RKO (cell line): ENCODE data around the gene COLEC11.
"Not testable (repeated sequence)": the region's sequence is repeated elsewhere in the genome, so short reads cannot be mapped to it uniquely, and the experiment has no call there.

Experiments used
- DNase-seq: peaks from one replicate; pipeline ENCODE4 v3.0.0-alpha.2; 2016; ENCODE audit warnings: low spot score

Gene COLEC11

GRCh38 chr2:3606028-3606369 is 11.1 kb downstream of the COLEC11 start:
- no peak for DNase-seq

- DNase-seq: no peak
These were observed 11.7 kb downstream of the COLEC11 start for GRCh38 chr2:3606370-3607201.

- no peak for DNase-seq
These were observed 13.7 kb downstream of the COLEC11 start for GRCh38 chr2:3608373-3609278.

GRCh38 chr2:3609279-3609673 is 14.4 kb downstream of the COLEC11 start:
- DNase-seq: not testable (repeated sequence)

GRCh38 chr2:3610415-3610814 is 15.5 kb downstream of the COLEC11 start:
- no peak for DNase-seq

- DNase-seq: no peak
These were observed 16.1 kb downstream of the COLEC11 start for GRCh38 chr2:3610881-3611505.

- no peak for DNase-seq
These were observed 16.7 kb downstream of the COLEC11 start for GRCh38 chr2:3611589-3611988.

- DNase-seq: no peak
These were observed 18.0 kb downstream of the COLEC11 start for GRCh38 chr2:3612639-3613523.

- DNase-seq: no peak
These were observed 18.6 kb downstream of the COLEC11 start for GRCh38 chr2:3613524-3613905.

- DNase-seq: not testable (repeated sequence)
These were observed 19.8 kb downstream of the COLEC11 start for GRCh38 chr2:3614743-3615142.

GRCh38 chr2:3615541-3616200 is 20.8 kb downstream of the COLEC11 start:
- not testable (repeated sequence) for DNase-seq

- not testable (repeated sequence) for DNase-seq
These were observed 21.7 kb downstream of the COLEC11 start for GRCh38 chr2:3616435-3617197.

- DNase-seq: no peak
These were observed 22.4 kb downstream of the COLEC11 start for GRCh38 chr2:3617198-3617890.

- no peak for DNase-seq
These were observed 23.5 kb downstream of the COLEC11 start for GRCh38 chr2:3618367-3618766.

GRCh38 chr2:3619033-3619432 is 24.1 kb downstream of the COLEC11 start:
- DNase-seq: no peak

GRCh38 chr2:3619661-3620060 is 24.7 kb downstream of the COLEC11 start:
- DNase-seq: not testable (repeated sequence)

GRCh38 chr2:3620834-3621233 is 25.9 kb downstream of the COLEC11 start:
- no peak for DNase-seq

- DNase-seq: no peak
These were observed 28.1 kb downstream of the COLEC11 start for GRCh38 chr2:3622967-3623366.

- no peak for DNase-seq
These were observed 29.3 kb downstream of the COLEC11 start for GRCh38 chr2:3624059-3624794.
